SHP77 treated with DMSO at 0.1 percent for 48 hours (cell line): ENCODE measurements around the gene KCNJ11.

Source experiments
- DNase-seq: peaks from one replicate; lab custom pipeline; 2025; lab: John Stamatoyannopoulos, UW

Gene KCNJ11

DNA sequence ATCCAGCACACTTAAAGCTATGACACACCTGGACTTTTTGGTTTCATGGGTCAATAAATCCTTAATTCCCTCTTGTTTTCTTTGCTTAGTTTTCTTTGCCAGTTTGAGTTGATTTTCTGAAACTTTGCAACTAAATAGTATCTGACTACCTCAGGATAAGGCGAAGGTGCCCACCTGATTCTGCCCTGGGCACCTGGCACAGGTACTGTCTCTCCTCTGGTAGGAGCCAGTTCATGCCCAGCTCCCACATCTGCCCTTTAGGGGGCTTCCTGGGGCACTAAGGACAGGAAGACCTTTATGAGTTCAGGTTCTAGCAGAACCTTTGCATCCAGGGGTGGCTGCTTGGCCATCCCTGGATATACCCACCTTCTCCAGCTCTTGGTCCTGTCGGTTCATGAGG, 19.6 kb upstream of the KCNJ11 start:
- no peak for DNase-seq

GRCh38 chr11:17407575-17407974, 19.1 kb upstream of the KCNJ11 start:
- DNase-seq, result no peak

DNA sequence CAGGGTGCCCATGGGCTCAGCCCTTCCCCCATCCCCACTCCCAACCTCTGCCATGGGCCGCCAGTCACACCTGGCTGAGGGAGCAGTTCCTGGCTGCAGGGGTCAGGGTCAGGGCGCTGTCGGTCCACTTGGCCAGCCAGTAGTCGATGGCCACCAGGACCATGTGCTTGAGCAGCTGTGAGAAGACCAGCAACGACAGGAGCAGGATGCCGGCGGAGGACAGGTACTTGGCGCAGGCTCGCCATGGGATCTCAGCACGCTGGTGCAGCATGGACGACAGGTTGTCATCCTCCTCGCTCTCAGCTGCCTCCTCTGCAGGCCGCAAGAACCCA, 18.3 kb upstream of the KCNJ11 start:
- DNase-seq, result no peak

DNA sequence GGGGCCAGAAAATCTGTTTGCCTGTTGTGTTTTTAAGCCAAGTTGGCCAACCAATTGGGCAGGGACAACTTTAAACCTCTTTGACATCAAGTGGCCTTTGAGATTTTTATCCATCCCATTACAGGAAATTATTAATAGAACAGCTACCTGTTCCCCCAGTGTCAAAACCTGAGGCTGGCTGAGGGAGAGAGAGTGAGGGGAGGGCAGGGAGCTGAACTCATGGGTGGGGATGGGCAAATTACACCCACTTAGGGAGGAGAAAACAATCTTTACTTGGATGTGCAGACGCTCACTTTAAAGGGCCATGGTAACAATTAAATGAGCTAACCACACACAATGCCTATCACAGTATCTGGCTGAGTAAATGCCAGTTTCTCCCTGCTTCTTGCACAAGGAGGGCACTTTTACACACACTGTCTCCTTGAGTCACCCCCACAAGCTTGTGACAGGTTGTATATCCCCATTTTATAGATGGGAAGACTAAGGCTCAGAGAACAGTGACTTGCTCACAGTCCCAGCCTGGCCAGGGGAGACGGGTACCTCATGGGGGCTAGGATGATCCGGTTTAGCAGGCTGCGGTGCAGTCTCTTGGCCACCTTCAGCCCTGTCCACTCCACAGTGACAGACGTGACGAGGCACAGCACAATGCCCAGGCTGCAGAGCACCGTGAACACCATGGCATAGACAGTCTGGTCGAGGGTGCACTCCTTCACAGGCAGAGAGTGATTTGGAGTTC, 17.8 kb upstream of the KCNJ11 start:
- DNase-seq, result no peak

DNA sequence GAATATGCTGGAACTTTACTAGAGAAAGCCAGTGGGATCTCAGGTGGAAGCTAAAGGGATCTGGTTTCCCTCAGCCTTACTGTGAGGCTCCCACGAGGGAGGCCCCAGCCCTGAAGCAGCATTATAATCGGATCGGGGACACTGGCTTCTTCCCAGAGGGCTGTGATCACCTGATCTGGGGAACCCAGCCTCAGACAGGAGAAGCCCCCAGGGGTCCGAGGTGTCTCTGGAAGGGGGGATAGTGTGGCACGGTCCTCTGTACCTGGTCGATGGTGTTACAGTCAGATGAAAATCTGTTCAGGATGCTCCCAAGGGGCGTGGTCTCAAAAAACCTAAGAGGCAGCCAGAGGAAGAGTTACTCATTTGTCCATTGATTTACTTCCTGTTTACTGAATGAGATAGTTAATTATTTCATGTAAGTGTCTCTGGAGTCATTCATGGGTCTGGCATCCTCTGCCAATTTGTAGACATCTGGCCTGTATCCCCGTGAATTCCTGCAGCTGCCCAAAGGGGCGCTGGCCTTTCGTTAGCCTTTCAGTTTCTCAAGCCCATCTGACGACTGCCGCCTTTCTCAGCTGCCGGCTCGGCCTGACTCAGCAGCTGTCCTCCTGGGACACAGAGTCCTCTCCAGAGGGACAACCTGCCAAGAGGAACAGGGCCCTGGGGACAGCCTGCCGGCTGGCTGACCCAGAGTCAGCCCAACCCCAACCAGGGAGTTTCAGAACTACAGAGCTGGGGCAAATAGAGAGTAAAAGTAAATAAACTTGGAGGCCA, 17.0 kb upstream of the KCNJ11 start:
- DNase-seq, result no peak

DNA sequence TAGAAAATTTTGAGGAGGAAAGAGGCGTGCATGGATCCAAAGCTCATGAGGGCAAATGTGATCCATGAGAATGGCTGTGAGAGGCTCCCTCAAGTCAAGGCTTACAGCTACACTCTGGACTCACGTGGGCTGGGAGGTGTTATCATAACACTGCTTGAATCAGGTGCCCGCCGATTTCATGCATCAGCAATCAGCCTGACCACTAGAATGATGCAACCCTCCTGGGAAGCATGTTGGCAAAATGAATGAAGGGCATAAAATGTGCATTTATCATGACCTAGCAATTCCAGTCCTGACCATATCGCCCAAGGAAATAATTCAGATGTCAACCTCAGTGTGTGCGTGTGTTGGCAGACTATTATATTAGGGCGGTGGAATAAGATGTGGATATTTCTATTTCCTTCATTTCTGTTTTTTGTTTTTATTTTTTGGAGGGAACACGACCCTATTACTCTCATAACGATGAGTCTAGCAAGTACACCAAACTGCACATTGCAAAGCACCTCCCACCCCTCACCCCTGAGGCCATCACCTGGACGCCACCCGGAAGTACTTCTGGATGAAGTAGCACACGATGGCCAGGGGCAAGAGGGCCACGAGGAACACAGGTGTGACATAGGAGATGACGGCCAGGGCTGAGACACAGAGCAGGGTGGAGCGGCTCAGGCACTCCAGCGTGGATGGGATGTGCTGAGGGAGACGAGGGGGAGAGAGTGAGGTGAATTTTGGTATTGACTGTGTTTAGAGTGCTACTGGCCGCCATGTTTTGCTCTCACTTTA, 15.7 kb upstream of the KCNJ11 start:
- DNase-seq, result no peak

DNA sequence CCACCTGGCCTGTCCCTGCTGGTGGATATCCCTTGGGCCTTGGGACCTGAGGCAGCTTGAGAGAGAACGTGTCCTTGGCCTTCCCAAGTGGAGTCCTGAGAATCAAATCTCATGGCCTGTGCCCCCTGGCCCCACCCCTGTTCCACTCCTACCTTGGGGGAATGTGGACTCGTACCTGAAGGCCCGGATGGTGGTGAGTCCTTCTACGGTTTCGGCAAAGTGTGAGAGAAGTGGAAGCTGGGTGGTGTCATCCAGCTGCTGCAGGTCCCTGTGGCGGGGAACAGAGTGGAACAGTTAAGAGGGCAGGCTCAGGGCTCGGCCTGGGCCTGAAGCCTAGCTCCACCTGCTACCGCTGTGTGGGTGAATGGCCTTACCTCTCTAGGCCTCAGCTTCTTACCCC, 14.0 kb upstream of the KCNJ11 start:
- no peak for DNase-seq

DNA sequence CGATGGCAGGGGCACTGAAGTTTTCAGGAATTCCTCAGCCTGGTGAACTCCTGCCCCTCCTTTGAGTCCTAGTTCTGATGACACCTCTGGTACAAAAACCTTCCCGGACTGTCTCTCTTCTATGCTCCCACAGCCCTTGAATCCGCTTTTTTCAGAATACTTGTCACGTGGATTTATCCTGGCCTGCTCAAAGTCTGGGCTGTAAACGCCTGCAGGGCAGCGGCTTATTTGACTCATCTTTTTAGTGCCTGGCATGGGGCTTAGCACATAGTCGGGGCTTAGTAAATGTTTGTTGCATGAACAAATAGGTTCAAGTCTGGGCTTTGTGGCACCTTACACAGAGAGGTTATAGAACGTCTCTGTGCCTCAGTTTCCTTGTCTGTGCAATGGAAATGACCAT, 13.4 kb upstream of the KCNJ11 start:
- DNase-seq, result no peak

- DNase-seq, result no peak
These were observed 12.9 kb upstream of the KCNJ11 start for GRCh38 chr11:17401316-17401715.

DNA sequence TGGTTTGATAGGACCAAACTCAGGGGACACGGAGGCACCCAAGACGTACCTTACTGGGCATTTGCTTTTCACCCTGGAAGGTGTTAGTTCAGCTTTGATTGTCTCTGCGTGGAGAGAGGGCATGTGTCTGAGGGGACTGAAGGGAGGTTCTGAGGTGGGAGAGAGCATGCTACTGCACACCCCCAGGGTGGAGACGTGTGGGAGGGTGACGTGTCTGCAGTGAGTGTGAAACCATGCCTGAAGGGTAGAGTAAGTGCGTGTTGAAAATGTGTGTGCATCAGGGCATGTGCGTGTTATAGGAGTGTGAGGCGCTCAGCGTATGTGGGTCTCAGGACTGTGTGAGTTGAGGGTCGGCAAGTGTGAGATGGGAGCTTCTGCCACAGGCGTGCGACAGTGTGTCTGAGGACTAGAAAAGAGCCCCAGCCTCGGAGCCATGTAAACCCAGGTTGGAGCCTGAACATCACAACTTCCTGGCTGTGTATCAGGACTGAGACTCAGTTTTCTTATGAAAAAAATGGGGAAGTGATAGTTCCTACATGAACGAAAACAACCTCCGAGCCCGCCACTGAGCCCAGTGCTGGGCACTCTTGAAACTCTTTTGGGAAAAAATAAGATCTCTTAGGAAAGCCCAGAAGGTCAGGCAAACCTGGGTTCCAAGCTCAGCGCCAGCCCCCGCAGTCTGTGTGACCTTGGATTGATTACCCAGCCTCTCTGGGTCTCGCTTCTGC, 11.8 kb upstream of the KCNJ11 start:
- no peak for DNase-seq

GRCh38 chr11:17399236-17399635, 10.8 kb upstream of the KCNJ11 start:
- DNase-seq, result no peak

- DNase-seq, result no peak
These were observed 9.0 kb upstream of the KCNJ11 start for GRCh38 chr11:17397311-17398002.

- no peak for DNase-seq
These were observed 8.3 kb upstream of the KCNJ11 start for GRCh38 chr11:17396598-17397310.

DNA sequence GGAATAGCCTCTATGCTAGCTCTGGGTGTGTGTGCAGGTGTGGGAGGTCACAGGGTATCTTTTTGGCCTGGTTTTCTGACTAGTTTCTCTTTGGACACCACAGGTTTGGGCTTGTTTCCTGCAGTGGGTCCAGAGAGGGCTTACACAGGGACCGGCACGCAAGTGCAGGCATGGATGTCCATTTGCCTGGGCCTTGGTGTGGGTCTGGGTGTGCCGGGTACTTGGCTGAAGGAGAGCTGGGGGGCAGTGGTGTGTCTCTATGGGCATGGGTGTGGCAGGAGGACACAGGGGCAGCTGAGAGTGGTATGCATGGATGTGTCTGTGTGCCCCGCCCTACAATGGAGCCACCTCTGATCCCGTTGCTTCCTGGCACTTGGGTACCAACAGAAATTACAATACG, 7.5 kb upstream of the KCNJ11 start:
- no peak for DNase-seq

- no peak for DNase-seq
These were observed 7.1 kb upstream of the KCNJ11 start for GRCh38 chr11:17395554-17395961.

DNA sequence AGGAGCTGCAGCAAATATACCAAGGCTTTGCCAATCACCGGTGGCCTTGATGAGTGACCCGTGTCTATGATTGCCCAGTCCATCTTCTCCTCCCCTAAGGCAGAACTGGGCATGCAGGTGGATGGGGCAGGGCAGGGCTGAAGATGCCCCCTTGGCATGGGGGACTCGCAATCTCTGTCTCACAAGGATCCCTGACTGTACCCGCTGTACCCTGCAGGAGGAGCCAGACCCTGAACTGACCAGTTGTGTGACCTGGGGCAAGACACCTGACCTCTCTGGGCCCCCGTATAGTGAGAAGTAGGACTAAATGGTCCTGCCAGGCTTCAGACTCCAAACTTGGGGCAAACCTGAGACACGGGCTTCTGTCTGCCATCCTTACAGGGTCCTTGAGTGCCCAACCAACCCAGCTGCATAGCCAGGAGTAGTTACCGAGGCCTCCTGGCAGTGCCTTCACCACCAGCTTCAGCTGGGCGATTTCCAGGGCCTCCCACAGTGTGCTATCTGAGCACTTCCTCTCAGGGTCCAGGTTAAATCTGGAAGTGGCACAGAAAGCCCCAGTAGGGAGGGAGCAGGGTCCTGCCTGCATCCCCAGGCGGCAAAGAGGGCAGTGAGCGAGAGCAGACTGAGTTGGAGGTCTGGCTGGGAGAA, 6.4 kb upstream of the KCNJ11 start:
- DNase-seq, result no peak

DNA sequence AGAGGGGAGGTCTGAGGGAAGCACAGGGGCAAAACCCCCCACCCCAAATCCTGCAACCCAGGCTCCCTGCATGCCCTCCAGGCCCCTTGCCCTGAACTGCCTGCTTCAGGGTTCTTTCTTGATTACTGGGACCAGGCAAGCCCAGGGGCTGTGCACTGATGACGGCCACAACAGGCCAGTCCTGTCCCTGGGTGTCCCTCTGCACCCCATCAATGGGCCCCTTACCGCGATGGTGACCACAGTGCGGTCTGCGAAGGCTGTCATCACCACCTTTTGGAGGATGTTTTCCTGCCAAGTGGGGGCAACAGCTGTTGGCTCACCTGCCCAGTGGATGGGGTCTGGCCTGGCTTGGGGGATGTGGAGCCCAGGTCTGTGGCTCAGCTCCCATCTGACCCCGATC, 5.0 kb upstream of the KCNJ11 start:
- no peak for DNase-seq

- DNase-seq, result no peak
These were observed 4.4 kb upstream of the KCNJ11 start for GRCh38 chr11:17392872-17393271.

DNA sequence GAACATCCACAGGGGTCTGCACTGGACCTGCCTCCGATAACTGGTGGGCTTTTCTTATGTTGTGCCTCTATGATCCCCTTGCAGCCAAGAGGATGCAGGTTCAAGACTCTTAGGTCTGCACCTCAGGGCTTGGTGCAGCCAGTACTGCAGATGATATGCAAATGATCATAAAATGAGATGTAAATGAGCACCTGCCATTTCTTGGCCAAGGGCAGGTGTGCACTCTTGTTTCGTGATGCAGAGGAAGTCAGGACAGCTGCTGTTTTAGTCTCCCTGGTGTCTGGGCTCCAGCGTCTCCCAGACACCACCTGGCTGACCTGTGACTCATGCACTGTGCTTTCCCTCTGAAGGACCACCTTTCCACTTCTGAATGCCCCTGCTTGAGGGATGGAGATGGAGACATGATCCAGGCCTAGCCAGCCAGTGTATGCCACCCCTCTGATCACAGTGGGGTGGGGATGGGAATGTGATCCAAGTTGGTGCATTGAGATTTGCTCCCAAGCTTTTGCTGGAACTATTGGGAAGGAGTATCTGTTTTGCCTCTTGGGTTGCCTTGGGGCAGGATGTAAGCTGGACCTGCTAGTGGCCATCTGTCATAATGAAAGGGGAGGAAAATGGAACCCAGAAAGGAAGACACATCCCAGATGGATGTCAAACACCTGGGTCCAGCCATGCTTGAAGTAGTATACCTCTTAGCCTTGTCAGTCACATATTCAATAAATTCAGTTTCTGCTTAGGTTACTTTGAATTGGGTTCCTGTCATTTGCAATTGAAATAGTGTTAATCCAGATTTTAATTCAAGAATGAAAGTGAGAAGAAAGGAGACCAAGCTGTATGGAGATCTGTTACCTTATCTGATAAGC, 3.3 kb upstream of the KCNJ11 start:
- peak; percentile 51 for DNase-seq
